SK-N-MC (cell line): ENCODE results near the gene NYAP1.
"Not testable (repeated sequence)": the region's sequence is repeated elsewhere in the genome, so short reads cannot be mapped to it uniquely, and the experiment has no call there.

Source experiments
- EZH2 ChIP-seq: fragments of 200-600 bp; sonication (generic); IDR thresholded peaks from one replicate; pipeline ENCODE4 v1.6.1; 2017; ENCODE audit warnings: antibody characterized with exemption
- FOXP2 ChIP-seq: optimal IDR thresholded peaks from 2 replicates; pipeline ENCODE3; 2011; ENCODE audit warnings: mild to moderate bottlenecking, moderate library complexity; ENCODE audit not compliant: insufficient read depth; ENCODE audit errors: extremely low read length, control extremely low read depth
- POLR2AphosphoS5 ChIP-seq: IDR thresholded peaks from 2 replicates; pipeline ENCODE4 v1.6.1; 2012; ENCODE audit warnings: mild to moderate bottlenecking, low read depth, low read length, borderline replicate concordance

DNA sequence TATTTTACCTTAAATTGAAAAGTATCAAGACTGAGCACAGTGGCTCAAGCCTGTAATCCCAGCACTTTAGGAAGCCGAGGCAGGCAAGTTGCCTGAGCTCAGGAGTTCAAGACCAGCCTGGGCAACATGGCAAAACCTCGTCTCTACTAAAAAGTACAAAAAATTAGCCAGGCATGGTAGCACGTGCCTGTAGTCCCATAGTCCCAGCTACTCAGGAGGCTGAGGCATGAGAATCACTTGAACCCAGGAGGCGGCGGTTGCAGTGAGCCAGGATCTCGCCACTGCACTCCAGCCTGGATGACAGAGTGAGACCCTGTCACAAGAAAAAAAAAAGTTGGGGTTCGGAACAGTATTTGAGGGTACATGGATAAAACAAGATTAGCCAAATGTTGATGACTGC, 44.5 kb upstream of the NYAP1 start:
- not testable (repeated sequence) for TF ChIP-seq POLR2AphosphoS5, EZH2, FOXP2
